Epithelial cell of alveolus of lung (primary cell): ENCODE results near the gene SLU7. TPM values are rescaled to one million over a fixed set of nuclear protein-coding genes. Genes with fewer than 3 reads are reported as not detected.

Experiments used
- total RNA-seq: library from RNA; depleted of rRNA; stranded (reverse); fragments of >200 nt; gene quantifications from 2 replicates; pipeline ENCODE4 v1.2.1, GENCODE V29; 2015

The SLU7 gene
- 40.1 and 77.3 TPM in 2 replicates for total RNA-seq

GRCh38 chr5:160418561-160419457 is at the start of gene SLU7:
Gene SLU7 (minus strand): TSS chr5:160419081. CDS start chr5:160415294, 3,787 bp downstream.

GRCh38 chr5:160421625-160422258 is 2.9 kb upstream of the SLU7 start, which contains the start of gene PTTG1:
Gene PTTG1 (plus strand): TSS chr5:160421855. CDS start chr5:160422313, 458 bp downstream.

GRCh38 chr5:160399402-160400353 is 19.2 kb downstream of the SLU7 start, which contains the start of gene FAM200C:
Gene FAM200C (minus strand): TSS chr5:160400054. CDS start chr5:160395490, 4,564 bp downstream.

GRCh38 chr5:160369990-160370712 is 48.7 kb downstream of the SLU7 start, which contains the start of gene C1QTNF2:
Gene C1QTNF2 (minus strand): TSS chr5:160370626. CDS start chr5:160355011, 15,615 bp downstream.

Other genes starting within 250 kb of the SLU7 start
- not detected in 2 replicates for gene FABP6, start 189.6 kb downstream of the SLU7 start, total RNA-seq
- gene CCNJL, start 106.5 kb downstream of the SLU7 start, total RNA-seq, result 3.9 and 4.4 TPM in 2 replicates
- 0.32 and 0.39 TPM in 2 replicates for gene C1QTNF2, start 48.5 kb downstream of the SLU7 start, total RNA-seq
- 4.0 and 9.3 TPM in 2 replicates for gene FAM200C, start 19.0 kb downstream of the SLU7 start, total RNA-seq
- 54.9 and 267 TPM in 2 replicates for gene PTTG1, start 2.8 kb upstream of the SLU7 start, total RNA-seq